GM06990 (cell line): ENCODE data around the gene SLC30A1.
"Not testable (repeated sequence)": the region's sequence is repeated elsewhere in the genome, so short reads cannot be mapped to it uniquely, and the experiment has no call there.

ENCODE experiments used
- DNase-seq: peaks from one replicate; pipeline ENCODE4 v3.0.0-alpha.2; 2011; ENCODE audit not compliant: insufficient read length; ENCODE audit errors: extremely low read depth
- H3K27me3 ChIP-seq: replicated peaks from 2 replicates; pipeline ENCODE4 v1.6.0; 2011; ENCODE audit warnings: low read length; ENCODE audit not compliant: control insufficient read depth, insufficient read depth
- H3K36me3 ChIP-seq: 2 replicates; pipeline ENCODE4 v1.5.1; 2011; ENCODE audit warnings: low read length; ENCODE audit not compliant: control insufficient read depth, insufficient read depth
- H3K4me3 ChIP-seq: replicated peaks from 2 replicates; pipeline ENCODE4 v1.5.1; 2011; ENCODE audit warnings: low read depth, mild to moderate bottlenecking, control low read depth, low read length
- CTCF ChIP-seq: IDR thresholded peaks from 2 replicates; pipeline ENCODE4 v1.5.1; 2011; ENCODE audit warnings: low read length, control low read depth, mild to moderate bottlenecking, inconsistent platforms; ENCODE audit not compliant: insufficient read depth, poor library complexity, severe bottlenecking

SLC30A1 gene

GRCh38 chr1:211578640-211579439, at the start of gene SLC30A1:
Gene SLC30A1 (minus strand): TSS chr1:211579161. CDS start chr1:211578612, 549 bp downstream.
- peak; percentile 99 for DNase-seq
- Histone ChIP-seq H3K27me3 (no peaks in the 10 kb centered on the region), H3K36me3 (peaks cover 2% of the 10 kb centered on the region; the same call in 1 of the 2 replicates), H3K4me3 (peak within 1 kb of the TSS; percentile 92)
- TF ChIP-seq CTCF = no peak

GRCh38 chr1:211628417-211628816, 49.5 kb upstream of the SLC30A1 start:
- no peak for DNase-seq
- no peak overlapping the region for H3K4me3 ChIP-seq
- H3K36me3 ChIP-seq = no peaks in the 10 kb centered on the region
- no peak for TF ChIP-seq CTCF
- no peaks in the 10 kb centered on the region; the same call in 1 of the 2 replicates for H3K27me3 ChIP-seq

- Histone ChIP-seq H3K4me3 (no peak overlapping the region), H3K36me3 (no peaks in the 10 kb centered on the region), H3K27me3 (no peaks in the 10 kb centered on the region; the same call in 1 of the 2 replicates)
- no peak for DNase-seq
- no peak for TF ChIP-seq CTCF
These were observed 48.3 kb upstream of the SLC30A1 start for GRCh38 chr1:211627259-211627658.

GRCh38 chr1:211625866-211626265, 46.9 kb upstream of the SLC30A1 start:
- not testable (repeated sequence) for H3K27me3 ChIP-seq, H3K4me3 ChIP-seq, H3K36me3 ChIP-seq, DNase-seq

GRCh38 chr1:211625040-211625439, 46.1 kb upstream of the SLC30A1 start:
- Histone ChIP-seq H3K4me3 (no peak overlapping the region), H3K36me3 (no peaks in the 10 kb centered on the region), H3K27me3 (no peaks in the 10 kb centered on the region; the same call in 1 of the 2 replicates)
- TF ChIP-seq CTCF = peak; percentile 25
- DNase-seq = no peak

- Histone ChIP-seq H3K4me3 (no peak overlapping the region), H3K27me3 (no peaks in the 10 kb centered on the region), H3K36me3 (no peaks in the 10 kb centered on the region)
- no peak for DNase-seq
- TF ChIP-seq CTCF = no peak
These were observed 44.6 kb upstream of the SLC30A1 start for GRCh38 chr1:211623515-211623914.
